ENCODE results near the gene CCKAR.

CCKAR gene, protein sequence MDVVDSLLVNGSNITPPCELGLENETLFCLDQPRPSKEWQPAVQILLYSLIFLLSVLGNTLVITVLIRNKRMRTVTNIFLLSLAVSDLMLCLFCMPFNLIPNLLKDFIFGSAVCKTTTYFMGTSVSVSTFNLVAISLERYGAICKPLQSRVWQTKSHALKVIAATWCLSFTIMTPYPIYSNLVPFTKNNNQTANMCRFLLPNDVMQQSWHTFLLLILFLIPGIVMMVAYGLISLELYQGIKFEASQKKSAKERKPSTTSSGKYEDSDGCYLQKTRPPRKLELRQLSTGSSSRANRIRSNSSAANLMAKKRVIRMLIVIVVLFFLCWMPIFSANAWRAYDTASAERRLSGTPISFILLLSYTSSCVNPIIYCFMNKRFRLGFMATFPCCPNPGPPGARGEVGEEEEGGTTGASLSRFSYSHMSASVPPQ

DNA sequence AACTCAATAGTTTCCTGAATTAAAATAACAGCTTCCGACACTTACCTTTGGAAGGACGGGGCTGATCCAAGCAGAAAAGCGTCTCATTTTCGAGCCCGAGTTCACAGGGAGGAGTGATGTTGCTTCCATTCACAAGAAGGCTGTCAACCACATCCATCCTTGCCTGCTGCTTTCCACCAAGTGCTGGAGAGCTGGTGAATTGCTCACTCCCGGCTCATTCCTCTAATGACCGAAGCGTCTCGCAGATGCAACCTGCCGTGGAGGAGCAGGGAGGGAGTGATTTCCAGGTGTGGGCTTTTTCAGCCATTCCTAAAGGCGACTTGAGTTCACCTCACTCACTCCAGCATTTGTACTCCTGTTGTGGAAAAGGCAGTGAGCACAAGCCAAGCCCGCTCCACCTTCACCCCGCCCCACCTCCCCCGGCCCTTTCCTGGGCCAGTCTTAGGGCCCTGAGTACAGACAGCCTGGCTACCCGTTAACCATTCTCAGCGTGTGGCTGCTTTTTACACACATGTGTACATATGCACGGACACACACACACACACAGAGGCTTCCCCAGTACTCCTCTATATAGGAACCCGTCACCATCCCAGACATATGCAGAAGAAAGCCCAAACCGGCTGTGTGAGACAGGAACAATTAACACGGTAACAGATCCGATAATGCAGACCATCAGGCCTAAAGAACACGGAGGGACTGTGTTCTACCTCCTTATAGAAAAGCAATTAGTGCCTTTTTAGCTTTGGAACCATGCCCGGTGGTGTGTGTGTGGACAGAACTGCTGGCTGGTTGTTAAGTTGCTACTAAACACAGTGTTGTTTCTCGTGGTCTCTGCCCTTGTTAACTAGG, at the start of gene CCKAR:
CCKAR (minus strand) TSS at position 374 of the 849 bp plus-strand sequence; CDS start at position 157, 217 bp downstream.
- no peak within 1 kb of the TSS for H3K27ac Mint-ChIP-seq (ENCODE audit: low read depth)
- no peak within 1 kb of the TSS for H3K4me3 Mint-ChIP-seq
- ATAC-seq (replicated peaks; ENCODE audit: extremely low read depth, poor library complexity, severe bottlenecking): no peak
- H3K36me3 Mint-ChIP-seq (ENCODE audit: insufficient read depth): no peaks in the 10 kb centered on the region
- peaks cover 46% of the 10 kb centered on the region for H3K27me3 Mint-ChIP-seq
- no peaks in the 10 kb centered on the region for H3K4me1 Mint-ChIP-seq
- no peak for DNase-seq (ENCODE audit: low spot score in 2 of 2)
- no peaks in the 10 kb centered on the region for H3K9me3 Mint-ChIP-seq

DNA sequence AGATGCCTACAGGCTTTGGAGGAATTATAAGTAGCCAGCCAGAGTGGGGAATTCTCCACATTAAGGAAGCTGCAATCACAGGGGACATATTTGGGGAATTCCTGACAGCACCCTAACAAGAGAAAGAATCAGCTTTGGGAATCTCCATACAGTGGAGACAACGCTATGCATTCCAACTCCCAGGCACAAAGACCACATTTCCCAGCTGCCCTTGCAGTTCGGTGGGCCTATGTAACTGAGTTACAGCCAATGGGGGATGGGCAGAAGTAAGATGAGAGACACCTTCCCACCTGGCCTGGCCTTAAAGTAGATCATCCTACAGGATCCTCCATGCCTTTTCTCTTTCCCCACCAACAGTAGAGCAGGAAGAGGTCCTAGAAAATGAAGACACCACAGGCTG, 43.4 kb upstream of the CCKAR start:
- Mint-ChIP-seq H3K27ac (ENCODE audit: low read depth) (no peak overlapping the region), H3K27me3 (no peaks in the 10 kb centered on the region), H3K36me3 (ENCODE audit: insufficient read depth) (no peaks in the 10 kb centered on the region), H3K4me3 (no peak overlapping the region), H3K4me1 (no peaks in the 10 kb centered on the region), H3K9me3 (no peaks in the 10 kb centered on the region)
- DNase-seq (ENCODE audit: low spot score in 2 of 2): no peak
- no peak for ATAC-seq (replicated peaks; ENCODE audit: extremely low read depth, poor library complexity, severe bottlenecking)

DNA sequence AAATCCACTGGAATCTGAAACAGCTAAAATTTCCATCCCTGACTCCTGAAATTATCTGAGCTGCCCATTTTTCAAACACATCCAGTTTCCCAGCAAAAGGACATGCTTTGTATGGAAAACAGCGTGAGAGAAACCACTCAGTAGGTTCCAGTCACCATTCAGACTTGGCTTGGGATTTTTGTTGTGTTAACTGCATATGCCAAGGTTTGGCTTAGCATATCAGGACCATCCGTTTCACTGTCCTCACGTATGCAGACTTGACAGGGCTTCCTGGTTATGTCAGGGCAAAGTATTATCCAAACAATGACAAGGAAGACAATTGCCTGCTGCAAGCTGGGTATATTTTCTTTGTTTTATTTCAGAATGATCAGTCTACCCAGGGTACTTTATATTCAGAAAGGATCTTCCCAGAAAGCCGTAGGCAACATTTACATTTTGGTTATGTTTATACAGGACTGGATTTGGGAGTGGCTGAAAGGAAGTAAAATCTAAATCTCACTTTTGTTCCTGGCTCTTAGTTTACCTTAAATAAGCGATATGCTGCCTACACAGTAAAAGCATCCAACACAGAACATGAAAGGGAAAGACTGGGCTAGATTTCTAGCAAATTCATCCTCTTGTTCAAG, 41.3 kb upstream of the CCKAR start:
- no peak overlapping the region for H3K27ac Mint-ChIP-seq (ENCODE audit: low read depth)
- H3K4me3 Mint-ChIP-seq: no peak overlapping the region
- ATAC-seq (replicated peaks; ENCODE audit: extremely low read depth, poor library complexity, severe bottlenecking): no peak
- H3K27me3 Mint-ChIP-seq: no peaks in the 10 kb centered on the region
- no peaks in the 10 kb centered on the region for H3K36me3 Mint-ChIP-seq (ENCODE audit: insufficient read depth)
- no peaks in the 10 kb centered on the region for H3K9me3 Mint-ChIP-seq
- no peak for DNase-seq (ENCODE audit: low spot score in 2 of 2)
- H3K4me1 Mint-ChIP-seq: no peaks in the 10 kb centered on the region

GRCh38 chr4:26530099-26530498, 39.8 kb upstream of the CCKAR start:
- no peaks in the 10 kb centered on the region for H3K4me1 Mint-ChIP-seq
- no peaks in the 10 kb centered on the region for H3K9me3 Mint-ChIP-seq
- DNase-seq (ENCODE audit: low spot score in 2 of 2): no peak
- H3K27me3 Mint-ChIP-seq: no peaks in the 10 kb centered on the region
- no peak for ATAC-seq (replicated peaks; ENCODE audit: extremely low read depth, poor library complexity, severe bottlenecking)
- H3K36me3 Mint-ChIP-seq (ENCODE audit: insufficient read depth): no peaks in the 10 kb centered on the region
- H3K27ac Mint-ChIP-seq (ENCODE audit: low read depth): no peak overlapping the region
- no peak overlapping the region for H3K4me3 Mint-ChIP-seq

DNA sequence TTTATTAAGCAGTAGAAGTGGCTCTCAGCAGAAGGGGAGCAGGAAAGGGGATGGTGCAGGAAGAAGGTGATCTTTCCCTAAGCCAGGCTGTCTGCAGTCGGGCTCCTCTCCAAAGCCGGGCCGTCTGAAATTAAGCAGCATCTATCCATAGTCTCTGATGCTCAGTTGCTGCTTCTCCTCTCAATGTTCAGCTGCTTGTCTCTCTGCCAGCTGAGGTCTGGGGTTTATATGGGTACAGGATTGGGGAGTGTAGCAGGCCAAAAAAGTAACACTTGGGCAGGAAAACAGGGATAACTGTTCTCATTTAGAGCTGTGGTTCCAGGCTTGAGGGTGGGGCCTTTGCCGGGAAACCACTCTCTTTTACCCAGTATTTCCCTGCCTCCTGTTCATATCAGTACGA, 39.2 kb upstream of the CCKAR start:
- no peak for DNase-seq (ENCODE audit: low spot score in 2 of 2)
- Mint-ChIP-seq H3K4me1 (no peaks in the 10 kb centered on the region), H3K4me3 (no peak overlapping the region), H3K36me3 (ENCODE audit: insufficient read depth) (no peaks in the 10 kb centered on the region), H3K27me3 (no peaks in the 10 kb centered on the region), H3K9me3 (no peaks in the 10 kb centered on the region), H3K27ac (ENCODE audit: low read depth) (no peak overlapping the region)
- ATAC-seq (replicated peaks; ENCODE audit: extremely low read depth, poor library complexity, severe bottlenecking): no peak

DNA sequence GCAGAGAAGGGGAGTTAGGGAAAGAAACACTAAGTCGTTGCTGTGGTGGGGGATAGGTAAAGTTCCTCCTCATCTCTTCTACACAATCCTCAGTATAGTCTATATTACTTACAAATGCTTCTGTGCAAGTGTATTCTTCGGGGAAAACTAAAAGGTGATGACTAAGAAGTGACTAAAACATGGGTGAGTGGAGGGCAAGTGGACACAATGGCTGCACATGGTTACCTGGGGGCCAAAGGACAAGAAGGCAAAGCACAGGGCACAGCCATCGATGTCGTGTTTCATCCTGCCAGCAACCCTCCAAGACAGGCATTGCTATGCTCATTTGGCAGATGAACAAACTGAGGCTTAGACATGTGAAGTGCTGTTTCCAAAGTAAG, 35.5 kb upstream of the CCKAR start:
- no peak overlapping the region for H3K27ac Mint-ChIP-seq (ENCODE audit: low read depth)
- no peaks in the 10 kb centered on the region for H3K9me3 Mint-ChIP-seq
- no peaks in the 10 kb centered on the region for H3K4me1 Mint-ChIP-seq
- ATAC-seq (replicated peaks; ENCODE audit: extremely low read depth, poor library complexity, severe bottlenecking) (no peak), DNase-seq (ENCODE audit: low spot score in 2 of 2) (no peak)
- H3K27me3 Mint-ChIP-seq: peaks cover 13% of the 10 kb centered on the region
- H3K4me3 Mint-ChIP-seq: no peak overlapping the region
- no peaks in the 10 kb centered on the region for H3K36me3 Mint-ChIP-seq (ENCODE audit: insufficient read depth)

DNA sequence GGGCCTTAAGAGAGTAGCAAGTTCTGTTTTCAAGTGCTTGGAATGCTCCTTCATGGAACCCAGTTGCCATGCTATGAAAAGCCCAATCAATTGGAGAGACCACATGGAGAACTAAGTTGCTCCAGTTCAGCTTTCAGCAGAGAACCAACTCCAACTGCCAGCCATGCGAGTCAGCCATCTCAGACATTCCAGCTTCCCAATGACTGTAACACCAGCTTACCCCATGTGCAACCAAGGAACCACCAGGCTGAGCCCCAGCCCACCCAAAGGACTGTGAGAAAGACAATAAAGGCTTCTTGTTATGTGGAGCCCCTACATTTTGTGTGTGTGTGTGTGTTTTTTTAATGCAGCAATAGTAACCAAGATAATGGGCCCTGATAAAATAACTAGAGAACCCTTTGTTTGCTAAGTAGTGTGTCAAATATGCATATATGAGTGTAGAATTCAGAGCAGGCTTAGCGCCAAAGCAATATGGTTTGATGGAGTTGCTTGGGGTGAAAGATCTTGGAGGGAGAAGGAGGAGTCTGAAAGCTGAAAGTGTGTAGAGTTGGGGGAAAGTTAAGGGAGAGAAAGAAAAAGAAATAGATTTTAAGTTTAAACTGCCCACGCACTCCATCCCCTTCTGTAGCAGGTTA, 35.0 kb upstream of the CCKAR start:
- DNase-seq (ENCODE audit: low spot score in 2 of 2) (no peak), ATAC-seq (replicated peaks; ENCODE audit: extremely low read depth, poor library complexity, severe bottlenecking) (no peak)
- Mint-ChIP-seq H3K36me3 (ENCODE audit: insufficient read depth) (no peaks in the 10 kb centered on the region), H3K27me3 (peaks cover 18% of the 10 kb centered on the region), H3K4me3 (no peak overlapping the region), H3K4me1 (no peaks in the 10 kb centered on the region), H3K9me3 (no peaks in the 10 kb centered on the region), H3K27ac (ENCODE audit: low read depth) (no peak overlapping the region)

- ATAC-seq (replicated peaks; ENCODE audit: extremely low read depth, poor library complexity, severe bottlenecking): no peak
- H3K27ac Mint-ChIP-seq (ENCODE audit: low read depth): no peak overlapping the region
- DNase-seq (ENCODE audit: low spot score in 2 of 2): no peak
- no peaks in the 10 kb centered on the region for H3K9me3 Mint-ChIP-seq
- no peaks in the 10 kb centered on the region for H3K36me3 Mint-ChIP-seq (ENCODE audit: insufficient read depth)
- H3K4me1 Mint-ChIP-seq: no peaks in the 10 kb centered on the region
- no peak overlapping the region for H3K4me3 Mint-ChIP-seq
- peaks cover 29% of the 10 kb centered on the region for H3K27me3 Mint-ChIP-seq
Measured at GRCh38 chr4:26524011-26524410, 33.7 kb upstream of the CCKAR start.

DNA sequence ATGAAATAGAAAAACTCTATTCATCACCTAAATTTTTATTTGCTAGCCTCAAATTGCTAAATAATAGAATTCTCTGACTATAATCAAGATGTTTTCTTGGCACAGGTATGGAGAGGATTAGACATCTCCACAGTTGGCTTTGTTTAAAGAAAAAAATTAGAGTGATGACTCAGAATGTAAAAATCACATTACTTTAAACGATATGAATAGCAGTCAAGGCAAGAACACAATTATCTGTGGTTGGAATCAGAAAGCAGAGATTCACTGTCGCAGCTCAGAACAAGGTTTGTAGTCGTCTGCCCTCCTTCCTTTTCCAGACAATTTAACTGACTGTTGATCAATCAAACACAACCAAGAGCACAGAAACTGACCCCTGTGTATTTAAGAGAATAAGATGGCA, 32.2 kb upstream of the CCKAR start:
- Mint-ChIP-seq H3K27me3 (peaks cover 34% of the 10 kb centered on the region), H3K36me3 (ENCODE audit: insufficient read depth) (no peaks in the 10 kb centered on the region), H3K4me3 (no peak overlapping the region), H3K27ac (ENCODE audit: low read depth) (no peak overlapping the region), H3K4me1 (no peaks in the 10 kb centered on the region), H3K9me3 (no peaks in the 10 kb centered on the region)
- ATAC-seq (replicated peaks; ENCODE audit: extremely low read depth, poor library complexity, severe bottlenecking) (no peak), DNase-seq (ENCODE audit: low spot score in 2 of 2) (no peak)

GRCh38 chr4:26520728-26521450, 30.6 kb upstream of the CCKAR start:
- Mint-ChIP-seq H3K4me3 (no peak overlapping the region), H3K27ac (ENCODE audit: low read depth) (no peak overlapping the region), H3K9me3 (no peaks in the 10 kb centered on the region), H3K36me3 (ENCODE audit: insufficient read depth) (no peaks in the 10 kb centered on the region), H3K4me1 (no peaks in the 10 kb centered on the region), H3K27me3 (peaks cover 35% of the 10 kb centered on the region)
- ATAC-seq (replicated peaks; ENCODE audit: extremely low read depth, poor library complexity, severe bottlenecking): no peak
- DNase-seq (ENCODE audit: low spot score in 2 of 2): no peak

DNA sequence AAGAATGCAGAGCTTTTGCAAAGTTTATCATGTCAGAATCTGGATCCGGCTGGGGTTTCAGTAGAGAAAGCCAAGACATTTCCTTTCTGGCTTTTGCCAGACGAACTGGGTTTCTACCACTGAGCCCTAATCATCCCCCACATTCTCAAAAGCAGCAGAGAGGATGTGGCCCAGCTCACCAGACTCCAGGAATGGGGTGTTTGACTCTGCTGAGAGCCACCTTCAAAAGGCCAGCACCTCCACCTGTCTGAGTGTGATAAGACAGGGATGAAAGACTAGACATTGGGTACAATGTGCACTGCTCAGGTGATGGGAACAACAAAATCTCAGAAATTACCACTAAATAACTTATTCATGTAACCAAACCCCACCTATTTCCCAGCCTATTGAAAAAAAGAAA, 25.7 kb upstream of the CCKAR start:
- Mint-ChIP-seq H3K4me3 (no peak overlapping the region), H3K9me3 (no peaks in the 10 kb centered on the region), H3K4me1 (no peaks in the 10 kb centered on the region), H3K27me3 (peaks cover 51% of the 10 kb centered on the region), H3K36me3 (ENCODE audit: insufficient read depth) (no peaks in the 10 kb centered on the region), H3K27ac (ENCODE audit: low read depth) (no peak overlapping the region)
- DNase-seq (ENCODE audit: low spot score in 2 of 2) (no peak), ATAC-seq (replicated peaks; ENCODE audit: extremely low read depth, poor library complexity, severe bottlenecking) (no peak)

All from central memory CD8-positive, alpha-beta T cell (primary cell).